Measurements from ENCODE around the gene CHCHD5. TPM values are rescaled to one million over a fixed set of nuclear protein-coding genes. Genes with fewer than 3 reads are reported as not detected.

The CHCHD5 gene
- total RNA-seq, 1 donor from 2014 or later, result 30.7 TPM

- Histone ChIP-seq H3K4me1 (peaks cover 29% of the 10 kb centered on the region), H3K36me3 (no peaks in the 10 kb centered on the region), H3K27me3 (no peaks in the 10 kb centered on the region), H3K27ac (no peak overlapping the region), H3K4me3 (no peak overlapping the region), H3K9me3 (no peaks in the 10 kb centered on the region)
- intact Hi-C loops (cut with DNase I), result loop anchor here (10.0 kb wide), 1 partner anchor 101 kb away; the partner anchor contains the start of gene TTL
- TF ChIP-seq POLR2AphosphoS5 (IDR thresholded peaks at IDR 0.05; ENCODE audit: insufficient read depth in 1 of 2, low read depth in 1 of 2), result no peak
- TF ChIP-seq POLR2A (IDR thresholded peaks at IDR 0.05), result no peak
- no peak for TF ChIP-seq CTCF (IDR thresholded peaks at IDR 0.05)
- no peak for DNase-seq (ENCODE audit: extremely low spot score in 2 of 2)
Observed at GRCh38 chr2:112585873-112586464, 1.6 kb downstream of the CHCHD5 start.

GRCh38 chr2:112588611-112589045 is 4.2 kb downstream of the CHCHD5 start:
- Histone ChIP-seq H3K27me3 (no peaks in the 10 kb centered on the region), H3K4me3 (no peak overlapping the region), H3K36me3 (no peaks in the 10 kb centered on the region), H3K9me3 (no peaks in the 10 kb centered on the region), H3K27ac (no peak overlapping the region), H3K4me1 (peaks cover 18% of the 10 kb centered on the region)
- intact Hi-C loops (cut with DNase I), result loop anchor here (10.0 kb wide), 1 partner anchor 104 kb away; the partner anchor contains the start of gene TTL
- DNase-seq (ENCODE audit: extremely low spot score in 2 of 2), result no peak
- no peak for TF ChIP-seq CTCF (IDR thresholded peaks at IDR 0.05)
- TF ChIP-seq POLR2AphosphoS5 (IDR thresholded peaks at IDR 0.05; ENCODE audit: insufficient read depth in 1 of 2, low read depth in 1 of 2), result no peak
- TF ChIP-seq POLR2A (IDR thresholded peaks at IDR 0.05), result no peak

GRCh38 chr2:112591413-112591812 is 7.0 kb downstream of the CHCHD5 start:
- Histone ChIP-seq H3K27me3 (no peaks in the 10 kb centered on the region), H3K4me3 (no peak overlapping the region), H3K4me1 (no peaks in the 10 kb centered on the region), H3K9me3 (no peaks in the 10 kb centered on the region), H3K36me3 (peaks cover 0 to 4% of the 10 kb centered on the region in 2 donors), H3K27ac (no peak overlapping the region)
- no peak for DNase-seq (ENCODE audit: extremely low spot score in 2 of 2)
- intact Hi-C loops (cut with DNase I), result no loop called here
- TF ChIP-seq POLR2A (IDR thresholded peaks at IDR 0.05) (no peak), POLR2AphosphoS5 (IDR thresholded peaks at IDR 0.05; ENCODE audit: insufficient read depth in 1 of 2, low read depth in 1 of 2) (no peak), CTCF (IDR thresholded peaks at IDR 0.05) (no peak)

- Histone ChIP-seq H3K4me1 (no peaks in the 10 kb centered on the region), H3K4me3 (no peak overlapping the region), H3K27ac (no peak overlapping the region), H3K27me3 (no peaks in the 10 kb centered on the region), H3K9me3 (no peaks in the 10 kb centered on the region), H3K36me3 (peaks cover 0 to 4% of the 10 kb centered on the region in 2 donors)
- DNase-seq (ENCODE audit: extremely low spot score in 2 of 2), result no peak
- TF ChIP-seq POLR2A (IDR thresholded peaks at IDR 0.05) (no peak), CTCF (IDR thresholded peaks at IDR 0.05) (no peak), POLR2AphosphoS5 (IDR thresholded peaks at IDR 0.05; ENCODE audit: insufficient read depth in 1 of 2, low read depth in 1 of 2) (no peak)
- intact Hi-C loops (cut with DNase I), result no loop called here
Observed at GRCh38 chr2:112593736-112594135, 9.3 kb downstream of the CHCHD5 start.

- no peak for DNase-seq (ENCODE audit: extremely low spot score in 2 of 2)
- no peaks in the 10 kb centered on the region for H3K27me3 ChIP-seq
- H3K4me3 ChIP-seq, result no peak overlapping the region
- H3K36me3 ChIP-seq, result peaks cover 0 to 4% of the 10 kb centered on the region in 2 donors
- peaks cover 9% of the 10 kb centered on the region for H3K4me1 ChIP-seq
- no peak for TF ChIP-seq CTCF (IDR thresholded peaks at IDR 0.05)
- no peak for TF ChIP-seq POLR2AphosphoS5 (IDR thresholded peaks at IDR 0.05; ENCODE audit: insufficient read depth in 1 of 2, low read depth in 1 of 2)
- TF ChIP-seq POLR2A (IDR thresholded peaks at IDR 0.05), result no peak
- H3K27ac ChIP-seq, result no peak overlapping the region
- H3K9me3 ChIP-seq, result no peaks in the 10 kb centered on the region
- intact Hi-C loops (cut with DNase I), result no loop called here
Observed at GRCh38 chr2:112597537-112598322, 13.3 kb downstream of the CHCHD5 start.

Data from vagina (tissue), 2 donors.